GM21367 (cell line): ENCODE data around the gene PIGR.
"Not testable (repeated sequence)": the region's sequence is repeated elsewhere in the genome, so short reads cannot be mapped to it uniquely, and the experiment has no call there.

Experiments
- ATAC-seq: cut with Tn5 transposase; IDR thresholded peaks from one replicate; pipeline ENCODE4 v1.9.1; 2021; ENCODE audit not compliant: unreplicated experiment

Gene PIGR

DNA sequence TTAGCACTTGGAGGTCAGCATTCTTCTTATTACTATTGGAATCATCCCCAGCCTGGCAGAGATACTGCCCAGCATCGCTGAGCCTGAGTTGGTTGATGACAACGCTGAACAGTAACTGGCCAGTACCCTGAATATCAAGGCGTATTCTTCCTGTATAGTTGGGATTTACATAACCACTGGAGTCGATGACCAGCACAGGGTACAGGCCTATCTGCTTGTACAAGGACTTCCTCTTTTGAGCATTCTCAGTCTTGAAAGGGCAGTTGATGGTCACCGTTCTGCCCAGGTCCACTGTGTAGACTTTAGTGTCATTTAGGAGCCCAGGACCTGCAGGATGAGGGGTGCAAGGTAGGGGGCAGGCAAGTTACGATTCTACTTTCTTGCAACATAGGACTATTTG is 8.8 kb downstream of the PIGR start:
- ATAC-seq = no peak

- ATAC-seq = no peak
Observed at GRCh38 chr1:206935491-206936067, 10.7 kb downstream of the PIGR start.

DNA sequence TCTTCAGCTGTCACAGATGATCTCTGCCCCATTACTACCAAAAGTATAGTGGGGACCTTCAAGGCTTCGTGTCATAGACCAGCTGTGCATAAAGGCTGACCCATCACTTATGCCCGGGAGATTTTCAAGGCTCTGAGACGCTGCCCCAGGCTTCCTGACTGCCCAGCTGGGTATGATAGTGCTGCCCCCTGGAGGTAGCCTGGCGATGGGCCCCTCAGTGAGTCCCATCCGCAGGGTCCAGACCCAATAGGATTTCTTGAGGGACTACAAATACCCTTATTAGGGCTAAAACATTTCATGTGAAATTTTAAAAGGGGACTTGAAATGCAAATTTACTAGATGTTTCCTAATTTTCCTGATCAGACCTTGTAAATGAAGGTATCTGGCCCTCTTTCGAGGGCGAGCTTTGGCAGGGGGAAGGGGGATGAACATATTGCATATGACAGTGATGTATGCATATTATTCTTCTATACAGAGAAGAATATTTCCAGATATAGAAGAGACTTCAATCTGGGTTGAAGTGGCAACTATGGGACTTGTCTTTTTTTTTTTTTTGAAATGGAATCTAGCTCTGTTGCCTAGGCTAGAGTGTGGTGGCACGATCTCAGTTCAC is 12.8 kb downstream of the PIGR start:
- no peak for ATAC-seq

- no peak for ATAC-seq
Observed at GRCh38 chr1:206932177-206932576, 14.1 kb downstream of the PIGR start.

GRCh38 chr1:206931709-206932108 is 14.6 kb downstream of the PIGR start:
- no peak for ATAC-seq

DNA sequence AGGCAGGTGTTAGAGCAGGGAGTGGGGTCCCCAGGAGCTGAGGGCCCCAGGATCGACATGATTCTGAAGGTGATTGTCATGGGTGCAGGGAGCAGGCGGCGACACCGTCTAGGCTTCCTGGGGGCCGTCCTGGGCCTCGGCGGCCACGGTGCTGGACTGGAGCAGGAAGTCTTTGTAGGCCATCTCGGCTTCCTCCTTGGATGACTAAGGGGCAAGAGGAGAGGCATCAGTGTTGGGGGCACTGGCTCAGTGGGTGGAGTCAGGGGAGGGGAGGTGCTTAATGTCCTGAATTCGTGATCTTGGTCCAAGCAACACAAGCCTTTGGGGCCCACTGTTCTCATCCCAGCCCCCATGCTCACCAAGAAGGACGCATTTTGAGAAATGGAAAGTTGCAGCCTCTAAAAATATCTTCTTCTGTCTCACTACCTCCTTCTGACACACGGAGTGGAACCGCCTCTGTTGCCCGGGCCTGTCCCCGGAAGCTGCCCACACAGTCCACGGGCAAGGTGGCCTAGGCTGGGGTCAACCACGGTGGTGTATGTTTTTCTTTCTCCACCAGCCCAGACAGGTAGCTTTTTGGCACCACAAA is 16.0 kb downstream of the PIGR start:
- peak; percentile 70 for ATAC-seq

GRCh38 chr1:206929524-206929923 is 16.7 kb downstream of the PIGR start:
- no peak for ATAC-seq

GRCh38 chr1:206926286-206926685 is 20.0 kb downstream of the PIGR start:
- no peak for ATAC-seq

DNA sequence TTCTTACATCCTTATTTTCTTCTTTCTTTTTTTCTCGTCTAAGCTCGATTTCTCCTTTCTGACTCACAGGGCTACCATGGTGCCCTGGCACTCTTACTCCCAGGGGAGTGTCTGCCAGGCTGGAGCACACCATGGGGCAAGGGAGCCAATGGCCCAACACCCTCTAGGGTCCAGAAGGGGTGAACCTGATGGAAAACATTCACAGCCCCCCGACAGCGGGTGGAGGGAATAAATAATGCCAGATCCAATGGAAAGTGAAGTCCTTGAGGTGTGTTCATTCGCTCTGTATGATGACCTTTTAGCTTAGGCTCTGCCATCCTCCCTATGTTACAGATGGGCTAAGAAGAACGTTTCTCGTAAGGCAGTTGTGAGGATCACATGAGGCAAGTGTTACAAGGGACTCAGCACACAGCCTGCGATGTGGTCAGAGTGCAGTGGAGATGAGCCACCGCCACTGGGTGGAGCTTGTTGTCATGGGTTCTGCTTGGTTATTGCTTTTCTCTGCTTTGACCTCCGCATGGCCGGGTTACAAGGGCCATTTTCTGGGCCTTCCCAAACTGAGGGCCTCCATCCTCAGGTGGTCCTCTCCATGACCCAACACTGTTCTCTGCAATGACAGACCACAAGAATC is 21.0 kb downstream of the PIGR start:
- peak; percentile 49 for ATAC-seq

DNA sequence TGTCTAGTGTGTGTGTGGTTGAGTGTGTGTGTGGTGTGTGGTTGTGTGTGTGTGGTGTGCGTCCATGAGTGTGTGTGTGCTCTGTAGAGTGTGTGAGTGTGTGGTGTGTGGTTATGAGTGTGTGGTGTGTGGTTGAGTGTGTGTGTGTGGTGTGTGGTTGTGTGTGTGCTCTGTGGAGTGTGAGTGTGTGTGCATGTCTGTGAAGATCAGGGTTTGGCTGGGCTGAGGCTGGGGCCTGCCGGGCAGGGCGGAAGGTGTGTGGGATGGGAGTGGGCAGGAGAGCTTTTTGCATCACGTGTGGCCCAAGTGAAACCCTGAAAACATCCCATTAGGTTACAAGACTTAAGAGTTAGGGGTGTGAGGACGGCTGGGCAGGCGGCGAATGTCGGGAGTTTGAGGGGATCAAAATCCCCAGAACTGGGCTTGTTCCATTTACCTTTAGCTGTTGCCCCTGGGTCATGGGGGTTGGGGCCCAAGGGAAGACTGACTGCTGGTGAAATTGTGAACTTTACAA is 21.6 kb downstream of the PIGR start:
- ATAC-seq = peak; percentile 24

GRCh38 chr1:206923961-206924557 is 22.2 kb downstream of the PIGR start:
- ATAC-seq = not testable (repeated sequence)

DNA sequence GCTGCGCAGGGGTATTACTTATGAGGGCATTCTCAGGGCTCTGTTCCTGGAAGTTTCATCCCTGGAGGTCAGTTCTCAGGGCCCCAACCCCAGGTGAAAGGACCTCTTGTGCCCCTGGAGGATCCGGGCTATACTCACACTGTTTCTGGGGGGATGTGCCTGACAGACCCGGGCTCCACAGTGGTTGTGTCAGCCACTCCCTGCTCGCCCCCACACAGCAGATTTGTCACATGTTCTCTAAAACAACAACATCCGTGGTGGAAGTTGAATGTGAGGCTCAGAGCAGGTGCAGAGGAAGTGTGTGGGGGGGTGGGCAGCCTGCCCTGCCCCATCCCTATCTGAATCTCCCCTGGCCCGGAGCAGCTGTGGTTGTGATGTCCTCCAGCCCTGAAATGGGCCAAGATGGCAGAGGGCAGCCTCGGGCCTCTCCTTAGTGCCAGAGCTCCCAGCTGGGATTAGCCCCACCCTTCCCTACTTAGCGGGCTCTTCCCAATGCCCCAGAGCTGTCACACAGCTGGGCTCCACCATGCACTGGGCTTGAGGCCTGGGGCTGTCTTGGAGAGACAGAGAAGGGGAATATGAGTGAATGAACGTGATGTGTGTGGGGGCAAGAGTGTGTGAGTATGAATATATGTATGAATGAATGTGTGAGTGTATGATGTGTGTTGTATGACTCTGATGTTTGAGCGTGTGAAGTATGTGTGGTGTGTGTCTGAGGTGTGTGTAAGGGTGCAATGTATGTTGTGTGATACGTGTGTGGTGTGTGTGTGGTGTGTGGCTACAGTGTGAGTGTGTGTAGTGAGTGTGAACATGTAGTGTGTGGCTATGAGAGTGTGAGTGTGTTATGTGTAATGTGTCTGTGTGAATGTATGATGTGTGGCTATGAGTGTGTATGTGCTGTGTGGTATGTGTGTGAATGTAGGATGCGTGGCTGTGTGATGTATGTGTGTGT is 23.0 kb downstream of the PIGR start:
- ATAC-seq = peak; percentile 36

GRCh38 chr1:206922524-206922923 is 23.7 kb downstream of the PIGR start:
- no peak for ATAC-seq

DNA sequence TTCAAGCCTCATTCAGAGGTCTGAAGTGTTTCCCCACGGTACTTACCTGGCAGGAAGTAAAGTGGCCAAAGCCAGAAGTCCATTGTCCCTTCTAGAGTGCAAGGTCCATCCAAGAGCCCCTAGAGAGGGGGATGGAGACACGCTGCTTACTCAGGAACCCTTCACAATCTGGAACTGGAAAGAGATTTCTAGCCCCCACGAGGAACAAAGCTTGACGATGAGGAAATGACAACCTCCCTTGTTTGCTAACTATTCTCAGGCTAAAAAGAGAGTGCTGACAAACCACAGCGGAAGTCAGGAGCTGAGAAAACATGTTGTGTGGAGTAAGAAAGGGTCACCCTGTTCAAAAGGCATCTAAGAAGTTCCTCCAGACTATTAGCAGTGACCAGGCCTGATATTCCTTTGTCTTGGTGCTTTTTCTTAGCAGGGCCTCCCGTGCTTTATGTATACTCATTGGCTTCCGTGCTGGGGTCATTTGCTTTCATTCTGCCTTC is 24.4 kb downstream of the PIGR start, which contains the start of gene FCMR:
Gene FCMR, minus strand, starts transcription at position 170 of the 494 bp plus-strand sequence. Its CDS starts 87 bp downstream, at position 83.
- no peak for ATAC-seq

DNA sequence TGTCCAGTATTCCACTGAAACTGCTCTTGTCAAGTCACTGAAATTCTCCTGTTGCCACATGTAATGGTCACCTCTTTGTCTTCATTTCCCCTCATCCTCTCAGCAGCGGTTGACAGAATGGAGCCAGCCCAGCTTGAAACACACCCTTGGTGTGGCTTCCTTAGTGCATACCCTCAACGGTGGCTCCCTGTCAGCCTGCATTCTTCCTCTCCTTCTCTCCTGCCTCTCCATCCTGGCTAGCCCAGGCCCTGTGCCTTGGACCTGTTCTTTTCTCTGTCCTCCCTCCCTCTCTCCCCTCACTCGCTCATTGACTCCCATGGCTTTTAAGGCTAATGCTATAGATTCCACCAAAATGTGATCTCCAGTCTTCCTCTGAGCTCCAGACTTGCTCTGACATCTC is 28.2 kb downstream of the PIGR start:
- ATAC-seq = no peak

DNA sequence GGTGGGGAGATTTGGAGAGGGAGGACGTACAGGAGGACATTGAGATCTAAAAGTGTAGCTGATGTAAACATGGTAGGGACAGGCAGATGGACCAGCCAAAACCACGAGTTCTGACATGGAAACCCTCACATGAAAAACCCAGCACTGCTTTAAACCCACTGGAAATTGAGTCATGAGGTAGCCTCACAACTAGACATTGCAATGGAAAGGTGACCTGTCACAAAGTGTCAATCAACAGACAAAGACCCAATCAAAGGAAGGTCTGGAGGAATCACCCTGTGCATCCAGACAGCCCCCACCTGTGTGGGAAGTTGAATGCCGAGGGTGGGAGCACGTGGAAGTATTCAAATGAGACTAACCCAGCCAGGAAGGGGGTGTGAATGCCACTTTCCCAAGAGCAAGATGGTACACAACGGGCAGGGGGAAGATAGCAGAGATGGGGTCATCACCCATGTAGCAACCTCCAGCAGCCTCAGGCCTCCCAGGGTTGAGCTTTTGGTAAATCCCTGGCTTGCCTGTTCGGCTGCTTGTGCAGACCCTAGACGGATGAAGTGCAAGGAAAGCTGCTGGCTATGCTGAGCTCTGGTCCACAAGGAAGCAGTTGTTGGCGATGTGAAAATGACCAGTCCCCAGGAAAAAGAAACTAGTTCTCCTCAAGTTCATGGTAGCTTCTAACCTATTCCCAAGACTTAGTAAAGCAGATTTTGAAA is 30.1 kb downstream of the PIGR start:
- ATAC-seq = no peak

GRCh38 chr1:206915030-206915735 is 31.1 kb downstream of the PIGR start:
- no peak for ATAC-seq

DNA sequence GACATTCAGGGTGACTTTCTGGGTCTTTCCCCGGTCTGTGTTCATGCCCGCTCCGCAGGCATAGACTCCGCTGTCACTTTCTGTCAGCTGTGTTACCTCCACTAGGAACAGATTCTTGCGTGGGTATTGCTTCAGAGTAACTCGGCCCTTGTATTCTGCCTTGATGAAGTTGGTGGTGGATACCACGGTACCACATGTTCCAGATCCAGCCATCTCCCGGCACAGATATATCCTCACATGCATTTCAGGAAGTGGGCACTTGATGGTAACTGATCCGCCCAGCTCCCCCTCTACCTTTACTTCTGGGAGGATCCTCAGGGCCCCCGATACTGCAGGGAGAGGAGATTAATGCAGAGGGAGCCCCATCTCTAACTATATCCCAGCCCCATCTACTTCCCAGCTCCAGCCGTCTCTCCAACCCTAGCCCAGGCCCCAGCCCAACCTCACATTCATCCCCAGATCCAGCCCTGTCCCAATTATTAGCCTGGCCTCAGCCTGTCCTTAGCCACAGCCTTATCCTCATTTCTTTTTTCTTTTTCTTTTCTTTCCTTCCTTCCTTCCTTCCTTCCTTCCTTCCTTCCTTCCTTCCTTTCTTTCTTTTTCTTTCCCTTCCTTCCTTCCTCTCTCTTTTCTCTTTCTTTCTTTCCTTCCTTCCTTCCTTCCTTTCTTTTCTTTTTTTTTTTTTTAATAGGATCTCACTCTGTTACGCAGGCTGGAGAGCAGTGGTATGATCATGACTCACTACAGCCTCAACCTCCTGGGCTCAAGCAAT is 32.3 kb downstream of the PIGR start:
- ATAC-seq = no peak
